Fibroblast of the conjunctiva (primary cell): ENCODE data around the gene ARMCX6.
"Not testable (repeated sequence)": the region's sequence is repeated elsewhere in the genome, so short reads cannot be mapped to it uniquely, and the experiment has no call there.

Experiments
- DNase-seq: peaks from one replicate; pipeline ENCODE4 v3.0.0-alpha.2; 2010; ENCODE audit warnings: low read depth

ARMCX6 gene

DNA sequence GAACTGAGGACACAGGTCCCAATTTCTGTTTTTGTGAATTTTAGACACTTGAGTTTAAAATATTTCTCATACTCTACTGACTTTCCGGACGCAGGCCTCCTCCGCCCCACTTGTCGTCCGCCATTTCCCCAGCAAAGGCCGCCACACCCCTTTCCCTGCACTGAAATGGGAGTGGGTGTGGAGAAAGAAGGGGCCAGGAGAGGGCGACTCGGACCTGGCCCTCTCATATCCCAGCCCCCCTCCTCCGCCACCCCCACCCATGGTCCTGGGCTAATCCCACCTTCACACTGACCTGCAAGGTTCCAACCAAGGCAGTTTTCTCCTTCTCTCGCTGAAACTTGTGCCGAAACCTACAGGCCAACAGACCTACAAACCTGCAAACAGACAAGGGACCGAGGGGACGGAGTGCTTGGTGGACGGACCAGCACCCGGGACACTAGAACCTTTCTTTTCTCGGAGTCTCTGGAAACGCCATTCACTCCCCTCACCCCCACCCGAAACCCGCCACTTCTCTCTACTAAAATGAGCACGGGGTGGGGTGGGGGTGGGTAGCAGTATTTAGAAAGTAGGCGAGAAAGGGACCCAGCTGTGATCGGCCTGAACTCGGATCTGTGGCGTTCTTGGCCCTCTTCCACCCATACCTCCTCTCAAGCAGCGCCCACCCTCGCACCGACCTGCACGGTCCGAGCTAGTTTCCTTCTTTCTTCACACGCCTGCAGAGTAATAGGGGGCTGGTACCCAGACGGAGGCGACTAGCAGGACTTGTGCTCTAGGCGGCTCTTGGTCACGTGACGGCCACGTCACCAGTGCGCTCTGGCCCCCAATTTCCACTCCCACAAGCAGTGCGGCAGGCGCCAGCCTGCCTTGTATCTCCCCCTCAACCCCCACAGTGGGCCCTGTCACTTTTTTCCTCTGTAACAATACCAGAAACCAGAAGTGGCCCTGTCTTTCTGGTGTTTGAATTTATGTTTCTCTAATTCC, at the start of gene ARMCX6:
Gene ARMCX6 (minus strand): TSS at position 790 of the 981 bp plus-strand sequence. CDS start 1,380 bp downstream, outside the sequence.
- peak; percentile 62 for DNase-seq

GRCh38 chrX:101659601-101660063, 41.8 kb upstream of the ARMCX6 start, which contains the start of gene ARMCX2:
ARMCX2 (minus strand) TSS chrX:101659850; CDS start chrX:101657588, 2,262 bp downstream.
- peak; percentile 61 for DNase-seq

DNA sequence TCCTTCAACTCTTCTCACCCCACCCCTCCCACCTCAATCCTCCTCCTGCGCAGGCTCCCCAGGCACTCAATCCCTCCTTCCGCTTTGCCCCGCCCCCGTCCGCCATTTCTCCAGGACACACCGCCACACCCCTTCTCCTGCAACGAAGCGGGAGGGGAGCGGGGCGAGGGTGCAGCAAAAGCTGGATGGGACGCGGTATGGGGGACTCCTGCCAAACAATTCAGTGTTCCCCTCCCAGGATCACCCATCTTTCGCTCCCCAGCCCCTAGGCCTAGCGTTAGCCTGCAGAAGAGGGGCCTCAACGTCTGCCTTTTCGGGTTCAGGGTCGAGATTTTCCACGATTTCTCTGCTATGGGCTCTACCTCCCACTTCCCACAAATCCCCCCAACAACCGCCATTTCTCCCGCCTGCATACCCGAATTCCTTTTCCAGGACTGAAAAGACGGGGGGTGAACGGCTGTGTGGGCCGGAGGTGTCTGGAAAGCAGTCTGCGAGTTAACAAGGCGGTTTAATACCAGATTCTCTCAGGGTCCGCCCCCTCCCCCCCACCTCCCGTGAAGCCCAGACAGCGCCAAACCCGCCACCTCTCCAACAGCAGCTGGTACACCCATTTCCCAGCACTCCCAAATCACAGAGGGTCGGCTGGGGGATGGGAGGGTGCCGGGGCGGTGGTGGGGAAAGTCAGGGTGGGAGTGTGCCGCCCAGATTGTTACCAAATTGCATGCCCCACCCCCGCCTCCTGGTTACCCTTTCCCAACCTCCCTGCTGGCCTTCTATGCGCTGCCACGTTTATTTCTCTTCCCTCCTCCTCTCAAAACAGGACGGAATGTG, 41.1 kb upstream of the ARMCX6 start:
- DNase-seq: peak; percentile 26

- DNase-seq: no peak
Measured at GRCh38 chrX:101657495-101657894, 39.7 kb upstream of the ARMCX6 start.

DNA sequence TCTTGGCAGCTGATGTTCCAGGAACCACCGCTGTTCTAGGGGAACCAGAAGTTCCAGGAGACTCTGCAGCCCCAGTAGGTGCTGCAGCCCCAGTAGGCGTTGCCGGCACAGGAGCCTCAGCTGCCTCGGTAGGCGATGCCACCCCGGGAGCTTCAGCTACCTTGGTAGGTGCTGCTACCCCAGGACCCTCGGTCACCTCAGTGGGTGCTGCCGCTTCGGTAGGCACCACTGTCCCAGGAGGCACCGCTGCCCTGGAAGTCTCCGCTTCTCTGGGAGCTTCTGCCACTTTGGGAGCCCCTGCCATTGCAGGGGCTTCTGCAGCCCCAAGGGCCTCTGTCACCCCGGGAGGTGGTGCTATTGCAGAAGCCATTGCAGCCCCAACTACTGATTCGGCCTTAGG, 39.0 kb upstream of the ARMCX6 start:
- DNase-seq: no peak

DNA sequence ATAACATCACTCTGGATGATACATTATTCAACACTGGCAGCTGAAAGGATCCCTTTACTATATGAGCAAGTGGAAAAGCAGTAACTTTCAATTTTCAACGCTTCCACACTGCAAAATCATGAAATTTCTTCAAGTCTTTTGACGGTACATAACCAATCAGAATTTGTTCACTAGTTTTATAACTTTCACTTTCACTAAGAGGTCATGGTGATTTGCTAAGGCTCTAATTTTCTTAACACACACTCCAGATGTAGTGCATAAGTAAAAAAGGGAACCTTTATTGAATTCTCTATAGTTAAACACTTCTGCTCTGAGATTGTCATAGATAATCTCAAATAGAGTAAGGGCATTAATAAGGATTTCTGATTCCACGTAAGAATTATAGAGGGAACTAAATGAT, 37.7 kb upstream of the ARMCX6 start:
- no peak for DNase-seq

GRCh38 chrX:101647716-101648115, 29.9 kb upstream of the ARMCX6 start:
- not testable (repeated sequence) for DNase-seq

DNA sequence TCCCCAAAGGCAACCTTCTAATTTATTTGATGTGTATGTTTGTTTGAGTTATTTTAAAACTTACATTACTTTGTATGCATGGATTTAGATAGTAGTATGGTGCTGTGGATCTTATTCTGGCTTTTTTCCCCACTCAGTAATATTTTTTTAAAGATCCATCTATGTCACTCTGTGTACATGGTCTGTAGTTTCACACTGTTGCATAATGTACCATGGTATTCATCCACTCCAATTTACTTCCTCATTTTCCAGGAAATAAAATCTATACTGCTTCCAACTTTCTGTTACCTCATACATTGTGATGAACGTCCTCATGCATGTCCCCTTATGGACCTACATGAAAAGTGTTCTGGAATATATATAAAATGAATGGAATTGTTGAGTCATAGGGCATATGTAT, 24.3 kb upstream of the ARMCX6 start:
- DNase-seq: no peak

DNA sequence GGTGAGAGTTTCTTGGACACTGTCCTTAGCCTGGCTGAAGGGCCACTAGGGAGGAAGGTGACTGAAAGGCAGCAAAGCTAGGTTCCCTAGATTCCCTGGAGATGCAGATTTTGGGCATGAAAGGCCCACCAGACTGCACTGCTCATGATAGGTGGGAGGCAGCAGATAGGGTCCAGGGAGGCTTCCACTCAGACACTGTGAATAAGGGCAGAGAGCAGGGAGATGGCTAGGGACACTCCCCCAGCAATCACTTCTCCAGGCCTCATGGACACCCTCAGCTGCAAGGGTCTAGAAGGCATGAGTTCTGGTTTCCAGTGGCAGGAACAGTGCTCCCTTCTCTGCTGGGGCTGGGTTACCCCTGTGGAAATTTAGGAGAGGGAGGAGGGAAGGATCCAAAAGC, 21.8 kb upstream of the ARMCX6 start:
- no peak for DNase-seq

- DNase-seq: no peak
Measured at GRCh38 chrX:101619364-101619763, 1.6 kb upstream of the ARMCX6 start.

DNA sequence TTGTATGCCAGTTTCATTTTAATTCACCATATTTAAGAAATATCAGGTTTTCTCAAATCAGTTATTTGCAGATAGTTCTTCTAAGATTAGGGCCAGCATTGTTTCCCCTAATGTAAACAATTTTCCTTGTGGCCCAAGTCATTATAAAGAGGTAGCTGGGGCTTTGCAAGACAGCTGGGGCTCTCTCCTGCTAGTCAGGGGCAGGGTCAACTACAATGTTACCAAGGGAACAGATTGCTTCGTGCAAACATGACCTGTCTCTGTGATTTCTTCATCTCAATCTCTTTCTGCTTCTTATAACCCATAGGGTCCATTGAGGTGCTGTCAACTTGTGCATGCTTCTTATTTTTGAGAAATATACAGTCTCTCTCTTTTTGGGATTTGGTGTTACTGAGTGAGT, 12.1 kb downstream of the ARMCX6 start:
- no peak for DNase-seq

DNA sequence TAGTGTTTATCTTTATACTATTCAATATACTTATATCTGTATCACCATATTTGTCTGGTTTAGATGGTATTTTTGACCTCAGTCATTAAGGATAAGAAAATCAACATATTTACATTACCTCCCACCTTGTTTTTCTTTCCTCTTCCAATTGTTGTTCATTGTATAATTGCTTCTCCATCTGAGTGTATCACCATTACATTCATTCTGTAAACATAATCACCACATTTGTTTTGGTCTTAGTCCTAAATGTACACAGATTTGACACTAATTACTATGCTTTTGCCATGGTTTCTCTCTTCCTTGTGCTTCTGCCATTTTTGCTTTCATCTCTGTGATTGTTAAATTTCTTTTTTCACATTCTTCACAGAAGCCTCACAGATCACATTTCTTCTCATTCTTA, 12.7 kb downstream of the ARMCX6 start:
- no peak for DNase-seq

GRCh38 chrX:101602077-101602476, 15.7 kb downstream of the ARMCX6 start:
- DNase-seq: peak; percentile 69

DNA sequence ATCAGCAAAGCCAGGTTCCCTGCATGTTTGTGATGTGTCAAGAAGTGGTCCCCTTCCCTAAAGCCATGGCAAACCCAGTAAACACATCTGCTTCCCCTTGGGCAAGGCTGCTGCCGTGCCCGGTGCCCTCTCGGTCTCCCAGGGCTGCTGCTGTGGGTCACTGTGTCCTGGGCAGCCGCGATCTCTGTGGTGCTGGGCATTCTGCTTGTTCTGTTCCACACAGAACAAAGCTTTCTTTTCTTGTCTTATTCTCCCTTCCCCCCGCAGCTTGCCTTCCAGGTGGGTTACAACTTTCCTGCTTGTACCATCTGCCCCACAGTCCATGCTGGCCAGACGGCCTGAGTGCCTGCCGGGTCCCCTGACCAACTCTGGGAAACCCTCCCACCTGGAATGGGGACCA, 18.2 kb downstream of the ARMCX6 start:
- DNase-seq: not testable (repeated sequence)

- DNase-seq: peak; percentile 66
Measured at GRCh38 chrX:101595739-101596419, 21.9 kb downstream of the ARMCX6 start.
